H1 (cell line): Measurements from ENCODE around the gene SGCG.

Experiments used
- BRCA1 ChIP-seq: IDR thresholded peaks from 2 replicates; pipeline ENCODE4 v1.6.1; 2012; ENCODE audit warnings: low read depth, low read length, improper control_type of control experiment
- CTCF ChIP-seq, 3 experiments: IDR thresholded peaks; 1 replicate in 2 of 3; 2 replicates in 1 of 3; pipeline versions ENCODE4 v1.5.1 to v1.6.1; 2011; ENCODE audit warnings: low read length in 3 of 3, mild to moderate bottlenecking in 3 of 3, inconsistent platforms in 2 of 3, low read depth in 1 of 3, moderate library complexity in 1 of 3; ENCODE audit not compliant: insufficient read depth in 1 of 3; ENCODE audit errors: control extremely low read depth in 1 of 3
- EZH2 ChIP-seq: fragments of 200-600 bp; sonication (generic); IDR thresholded peaks from 2 replicates; pipeline ENCODE4 v1.7.1; 2012; ENCODE audit warnings: low read depth, mild to moderate bottlenecking, moderate library complexity, low read length, inconsistent platforms; ENCODE audit not compliant: severe bottlenecking
- FOSL1 ChIP-seq: IDR thresholded peaks from 2 replicates; pipeline ENCODE4 v1.6.1; 2011; ENCODE audit warnings: mild to moderate bottlenecking, low read depth, low read length, moderate library complexity; ENCODE audit not compliant: insufficient read depth
- POLR2A ChIP-seq, 2 experiments: IDR thresholded peaks; 1 replicate in 1 of 2; 2 replicates in 1 of 2; pipeline ENCODE4 v1.6.1; 2011; ENCODE audit warnings: low read depth in 2 of 2, low read length in 2 of 2, mild to moderate bottlenecking in 2 of 2; ENCODE audit errors: control extremely low read depth in 1 of 2
- RAD21 ChIP-seq, 2 experiments: IDR thresholded peaks in 1 of 2; conservative IDR thresholded peaks in 1 of 2; 2 replicates each; pipeline ENCODE4 v1.6.1; 2011; ENCODE audit warnings: low read depth in 2 of 2, low read length in 2 of 2, improper control_type of control experiment in 1 of 2, inconsistent platforms in 1 of 2, mild to moderate bottlenecking in 1 of 2, moderate library complexity in 1 of 2
- SIX5 ChIP-seq: IDR thresholded peaks from 2 replicates; pipeline ENCODE4 v1.6.1; 2011; ENCODE audit warnings: mild to moderate bottlenecking, low read depth, low read length
- YY1 ChIP-seq: IDR thresholded peaks from 2 replicates; pipeline ENCODE4 v1.6.1; 2011; ENCODE audit warnings: low read depth, mild to moderate bottlenecking, low read length

DNA sequence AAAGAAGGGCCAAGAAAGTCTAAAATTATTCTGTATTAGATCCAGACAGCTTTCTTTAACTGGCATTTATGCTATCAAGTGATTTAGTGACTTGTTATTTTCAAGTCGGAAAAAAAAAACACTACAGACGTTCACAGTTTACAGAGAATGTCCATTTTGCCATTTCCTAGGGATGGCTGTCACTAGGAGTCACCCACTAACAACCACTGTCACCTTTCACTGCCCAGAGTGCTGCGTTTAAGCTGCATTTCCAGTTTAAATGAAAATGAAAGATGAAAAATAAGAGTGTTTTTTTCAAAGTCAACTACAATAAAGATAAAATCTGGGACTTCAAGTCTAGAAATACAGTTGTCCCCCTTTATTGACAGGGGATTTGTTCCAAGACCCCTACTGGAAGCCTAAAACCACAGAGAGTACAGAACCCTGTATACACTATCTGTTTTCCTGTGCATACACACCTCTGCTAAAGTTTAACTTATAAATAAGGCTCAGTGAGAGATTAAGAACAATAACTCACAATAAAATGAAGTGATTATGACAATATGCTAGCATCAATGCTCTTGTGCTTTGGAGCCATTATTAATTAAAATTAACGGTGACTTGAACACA, 140.3 kb downstream of the SGCG start:
- TF ChIP-seq FOSL1 (no peak), CTCF (IDR thresholded peaks at IDR 0.05; ENCODE audit: control extremely low read depth in 1 of 3, insufficient read depth in 1 of 3, low read depth in 1 of 3, low read length in 3 of 3) (no peak), YY1 (no peak), POLR2A (IDR thresholded peaks at IDR 0.05; ENCODE audit: control extremely low read depth in 1 of 2, low read depth in 2 of 2, low read length in 2 of 2) (no peak), BRCA1 (no peak), RAD21 (IDR thresholded peaks at IDR 0.05 in 1 of 2, conservative IDR thresholded peaks at IDR 0.05 in 1 of 2; ENCODE audit: low read depth in 2 of 2, low read length in 2 of 2) (no peak), SIX5 (no peak), EZH2 (no peak)
